Stimulated activated CD4-positive, alpha-beta T cell treated with anti-CD3 and anti-CD28 coated beads, Interleukin-2, amount 100 ng/mL, for 4 hours (primary cell): Measurements from ENCODE around the gene EHF.
A peak's percentile ranks its signal among the peaks of the same experiment; 100 is the strongest.

Experiments
- DNase-seq: peaks from one replicate; pipeline ENCODE4 v3.0.0-alpha.2; 2020; ENCODE audit warnings: low read depth

Gene EHF

DNA sequence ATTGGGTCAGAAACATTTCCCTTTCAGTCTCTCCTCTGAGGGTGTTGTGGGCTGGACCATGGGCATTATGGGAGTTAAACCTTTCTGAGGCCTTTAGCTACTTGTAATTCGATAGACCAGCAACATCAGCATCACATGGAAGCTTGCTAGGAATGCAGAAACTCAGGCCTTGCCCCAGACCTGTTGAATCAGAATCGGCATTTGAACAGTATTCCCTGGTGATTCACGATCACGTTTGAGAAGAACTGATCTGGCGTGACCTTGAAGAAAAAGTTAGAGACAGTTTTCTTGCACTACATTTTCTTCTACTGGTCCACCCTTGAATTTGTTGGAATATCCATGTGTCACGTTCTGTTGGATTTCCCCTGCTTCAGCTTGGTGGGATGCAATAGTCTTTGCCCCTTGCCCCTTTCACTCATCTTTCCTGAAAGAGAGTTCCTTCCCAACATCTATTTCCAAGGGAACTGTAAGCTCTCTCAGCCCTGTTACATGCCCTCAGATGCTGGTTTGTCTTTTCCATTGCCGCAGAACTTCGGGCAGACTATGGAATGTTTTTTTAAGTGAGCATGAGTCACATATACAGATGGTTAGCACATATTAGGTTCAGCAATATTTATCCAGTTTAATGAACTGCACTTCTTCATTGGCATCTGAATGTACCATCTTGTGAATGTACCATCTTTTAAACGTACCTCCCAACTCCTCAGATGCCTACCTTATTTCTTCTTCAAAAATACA lies 23.9 kb downstream of the EHF start:
- DNase-seq, result no peak

DNA sequence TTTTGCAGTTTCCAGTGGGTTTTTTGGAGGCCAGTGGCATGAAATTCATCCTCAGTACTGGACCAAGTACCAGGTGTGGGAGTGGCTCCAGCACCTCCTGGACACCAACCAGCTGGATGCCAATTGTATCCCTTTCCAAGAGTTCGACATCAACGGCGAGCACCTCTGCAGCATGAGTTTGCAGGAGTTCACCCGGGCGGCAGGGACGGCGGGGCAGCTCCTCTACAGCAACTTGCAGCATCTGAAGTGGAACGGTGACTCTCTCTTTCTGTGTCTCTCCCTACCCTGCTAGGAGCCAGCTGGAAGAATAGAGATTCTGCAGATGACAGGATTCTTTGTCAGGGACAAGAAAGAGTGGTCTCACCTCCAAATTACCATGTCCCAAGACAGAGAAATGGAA lies 25.5 kb downstream of the EHF start:
- no peak for DNase-seq

DNA sequence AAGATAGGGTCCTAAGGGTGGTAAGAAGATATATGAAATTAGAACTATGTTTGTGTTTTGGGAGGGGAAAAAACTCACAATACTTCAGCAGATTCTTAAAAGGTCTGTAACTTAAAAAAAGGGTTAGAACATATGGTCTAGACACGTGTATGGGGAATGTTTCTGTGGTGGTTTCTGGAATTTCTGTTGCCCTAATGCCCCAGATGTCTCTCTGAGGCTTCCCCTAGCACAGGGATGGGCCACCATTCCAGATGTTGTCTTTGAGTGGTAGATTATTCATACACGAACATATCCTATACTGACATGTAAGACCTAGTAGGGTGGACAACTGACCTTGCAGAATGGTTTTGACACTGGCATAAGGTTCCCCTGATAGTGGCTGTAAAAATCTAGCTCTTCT lies 26.2 kb downstream of the EHF start:
- no peak for DNase-seq

DNA sequence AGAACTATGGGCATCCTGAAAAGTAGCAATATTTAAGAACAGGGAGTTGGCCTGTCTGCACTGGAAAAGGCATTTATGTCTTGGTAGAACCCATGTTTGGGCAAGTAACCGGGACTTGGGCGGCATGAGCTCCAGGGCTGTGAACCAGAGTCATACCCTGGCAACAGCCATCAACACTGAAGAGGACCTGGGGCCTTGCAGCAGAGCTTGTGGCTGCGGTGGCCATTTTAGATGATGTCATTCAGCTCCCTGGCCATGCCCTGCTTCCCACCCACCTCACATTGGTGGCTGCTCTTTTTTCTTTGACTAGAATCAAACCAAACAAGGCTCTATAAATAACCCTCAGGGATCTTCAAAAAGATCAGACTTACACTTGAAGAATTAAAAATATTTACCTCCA lies 26.6 kb downstream of the EHF start:
- DNase-seq, result no peak

DNA sequence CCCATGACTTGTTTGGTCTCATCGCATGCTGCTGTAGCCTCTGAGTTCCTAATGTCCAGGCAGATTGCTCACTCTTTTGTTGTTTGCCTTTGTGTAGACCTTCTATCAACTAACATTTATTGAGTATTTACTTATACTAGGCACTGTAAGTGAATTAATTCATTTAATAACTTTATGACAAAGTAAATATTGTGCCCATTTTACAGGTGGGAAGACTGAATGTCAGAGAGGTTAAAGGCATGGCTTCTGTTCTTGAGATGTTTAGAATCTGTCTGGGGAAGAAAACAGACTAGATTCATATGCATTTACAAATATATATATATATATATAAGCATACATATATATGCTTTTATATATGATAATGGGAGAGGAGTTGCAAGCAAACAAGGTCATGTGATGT lies 27.1 kb downstream of the EHF start:
- no peak for DNase-seq

DNA sequence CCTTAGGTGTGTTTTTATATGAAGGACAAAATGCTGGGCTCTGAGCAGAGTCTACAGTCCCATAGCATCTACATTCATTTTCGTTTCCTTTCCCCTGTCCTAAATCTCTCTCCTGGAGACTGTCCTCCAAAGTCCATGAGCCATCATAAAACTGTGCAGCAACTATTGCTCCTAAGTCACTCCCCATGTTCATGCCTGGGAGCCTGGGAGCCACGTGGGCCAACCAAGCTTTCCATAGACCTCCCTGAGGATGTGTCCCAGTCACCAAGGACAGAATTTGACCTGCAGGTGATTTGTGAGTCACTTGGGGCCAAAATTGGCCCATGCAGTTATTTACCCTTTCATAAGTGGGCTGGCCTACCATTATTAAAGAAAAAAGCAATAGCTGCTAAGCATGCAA lies 28.7 kb downstream of the EHF start:
- DNase-seq, result no peak

DNA sequence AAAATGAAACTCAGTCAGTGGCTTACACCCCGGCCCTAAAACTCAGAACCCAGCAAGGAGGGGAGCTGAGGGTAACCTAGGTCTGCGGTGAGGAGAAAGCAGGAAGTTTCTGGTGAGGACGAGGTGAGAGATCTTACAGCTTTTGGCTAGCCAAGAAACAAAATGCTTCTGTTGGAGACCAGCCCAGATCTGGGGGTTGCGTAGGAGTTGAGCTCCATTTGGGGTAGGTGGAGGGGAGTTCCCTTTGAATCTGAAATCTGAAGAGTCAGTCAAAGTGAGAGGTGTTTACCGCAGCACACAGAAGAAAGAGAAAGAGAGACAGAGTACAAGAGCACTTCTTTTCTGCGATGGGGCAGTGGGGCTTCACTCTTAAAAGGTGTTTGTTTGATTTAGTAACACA lies 29.6 kb downstream of the EHF start:
- DNase-seq, result peak; percentile 69

DNA sequence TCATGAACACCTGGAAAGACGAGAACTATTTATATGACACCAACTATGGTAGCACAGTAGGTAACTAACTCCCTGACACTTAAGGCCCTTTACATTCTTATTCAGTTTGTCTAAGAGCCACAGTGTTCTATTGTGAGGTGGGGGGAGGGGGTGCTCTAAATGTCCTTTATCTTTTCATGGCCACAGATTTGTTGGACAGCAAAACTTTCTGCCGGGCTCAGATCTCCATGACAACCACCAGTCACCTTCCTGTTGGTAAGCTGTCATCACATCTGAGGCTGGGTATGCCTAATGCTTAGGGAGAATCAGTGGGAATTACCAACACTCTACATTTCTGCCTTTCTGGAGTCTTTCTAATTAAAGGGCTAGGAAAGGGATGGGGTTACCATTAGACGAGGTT lies 30.7 kb downstream of the EHF start:
- DNase-seq, result no peak

DNA sequence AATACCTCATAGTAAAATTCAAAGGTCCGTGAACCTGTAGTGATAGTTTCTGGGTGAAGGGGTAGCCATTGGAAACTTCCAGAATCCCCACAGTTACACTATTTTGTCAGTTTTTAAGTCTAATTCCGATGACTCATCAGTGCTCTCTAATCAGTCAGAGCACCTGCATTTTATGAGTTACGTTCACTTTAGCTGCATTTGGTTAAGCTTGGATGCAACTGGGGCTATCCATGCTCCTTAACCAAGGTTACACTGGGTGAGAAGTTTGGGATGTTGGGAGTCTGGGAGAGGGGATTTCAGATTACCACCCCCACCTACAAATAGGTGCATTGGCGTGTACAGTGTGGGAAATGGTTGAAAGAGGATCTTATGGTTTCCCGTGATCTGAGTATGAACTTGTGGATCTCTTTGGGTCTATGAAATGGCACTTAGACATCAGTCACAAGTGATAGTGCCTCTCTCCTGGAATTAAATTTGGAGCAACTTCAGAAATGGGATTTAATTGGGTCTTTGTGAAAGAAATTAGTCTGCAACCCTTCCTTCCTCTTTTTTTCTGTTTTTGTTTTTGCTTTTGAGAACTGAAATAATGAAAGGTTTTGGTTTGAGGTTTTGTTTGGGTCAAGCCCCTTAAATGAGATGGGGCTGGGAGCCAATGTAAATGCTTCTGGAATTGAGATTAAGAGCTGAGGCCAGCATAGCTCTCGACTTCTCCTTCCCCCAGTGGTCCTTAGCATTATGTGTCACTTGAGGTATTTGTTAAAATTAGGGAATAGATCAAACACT lies 31.5 kb downstream of the EHF start:
- DNase-seq, result no peak

DNA sequence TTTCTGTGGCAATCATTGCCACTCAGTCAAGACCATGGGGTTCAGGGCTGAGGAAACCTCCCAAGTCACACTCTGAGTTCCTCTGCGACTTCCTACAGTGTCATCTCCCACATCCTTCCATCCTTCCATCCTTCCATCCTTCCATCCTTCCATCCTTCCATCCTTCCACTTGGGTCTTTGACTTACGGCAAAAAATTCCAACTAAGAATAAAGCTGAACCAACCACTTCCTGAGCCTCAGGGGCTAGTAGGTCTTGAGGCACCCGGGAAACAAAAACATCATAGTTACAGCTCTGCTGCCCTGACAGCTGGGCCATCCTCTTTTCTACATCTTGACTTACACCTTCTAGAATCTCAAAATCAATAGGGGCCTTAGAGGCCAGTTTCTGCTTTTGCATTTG lies 32.1 kb downstream of the EHF start:
- DNase-seq, result no peak

DNA sequence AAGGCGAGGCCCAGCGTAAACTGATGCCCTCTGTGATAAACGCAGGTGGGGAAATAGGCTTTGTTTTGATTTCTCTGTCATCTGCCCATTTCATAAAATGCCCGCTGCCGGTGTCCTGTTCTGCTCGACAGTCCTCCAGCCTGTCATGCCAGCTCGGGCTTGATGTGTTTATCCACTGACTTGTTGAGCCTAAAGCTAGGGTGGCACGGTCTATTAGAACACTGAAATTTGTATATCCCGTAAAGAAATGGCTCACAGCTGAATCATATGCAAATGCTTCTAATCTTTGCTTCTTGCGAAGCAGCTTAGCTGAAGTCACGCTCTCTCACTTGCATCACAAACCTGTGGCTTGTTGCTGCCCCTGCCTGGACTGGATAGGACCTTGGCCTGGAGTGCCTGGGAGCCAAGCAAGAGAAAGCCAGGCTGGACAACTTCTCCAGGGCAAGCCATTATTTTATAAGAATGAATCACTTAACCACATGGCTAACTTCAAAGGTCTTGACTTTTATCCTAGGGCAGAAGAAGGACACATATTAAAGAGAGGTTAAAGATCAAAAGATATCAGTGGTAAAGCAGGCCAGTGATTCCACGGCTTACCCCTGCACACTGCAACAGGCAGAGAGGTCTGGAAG lies 33.1 kb downstream of the EHF start:
- no peak for DNase-seq

DNA sequence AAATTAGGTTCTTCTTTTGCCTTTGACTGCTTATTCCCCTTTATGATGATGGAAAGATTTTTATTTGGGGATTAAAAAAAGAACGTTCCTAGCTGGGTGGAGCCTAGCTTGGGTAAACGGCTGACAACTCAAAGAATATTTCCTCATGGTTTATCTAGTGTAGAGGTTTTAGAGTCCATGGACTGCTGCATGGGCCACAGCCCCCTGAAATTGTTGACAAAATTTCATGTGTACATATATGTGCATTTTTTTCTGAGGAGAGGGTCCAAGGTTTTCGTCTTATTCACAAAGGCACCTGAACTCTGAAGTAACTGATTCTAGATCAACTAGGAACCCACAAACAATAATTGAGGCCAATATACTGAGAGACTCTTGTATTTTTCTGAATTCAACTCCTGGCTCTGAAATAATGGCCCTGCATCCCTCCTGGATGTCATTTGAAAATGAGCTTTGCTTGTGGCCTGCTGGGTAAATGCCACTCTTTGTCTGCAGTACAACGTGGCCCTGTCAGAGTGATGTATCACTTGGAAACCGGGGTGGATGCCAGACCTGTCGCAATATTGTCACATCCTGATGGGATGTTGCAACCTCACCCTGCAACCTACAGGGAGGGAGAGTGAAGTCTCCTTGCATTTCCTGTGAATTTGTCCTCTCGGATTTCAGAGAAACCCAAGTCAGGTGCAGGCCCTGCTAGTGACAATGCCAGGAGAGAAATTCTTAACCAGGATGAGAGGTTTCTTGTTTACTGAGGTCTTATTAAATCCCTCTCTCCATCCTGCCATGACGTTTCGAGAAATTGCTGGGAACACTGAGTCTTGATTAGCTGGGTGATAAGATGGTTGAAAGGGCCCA lies 33.8 kb downstream of the EHF start:
- DNase-seq, result no peak

DNA sequence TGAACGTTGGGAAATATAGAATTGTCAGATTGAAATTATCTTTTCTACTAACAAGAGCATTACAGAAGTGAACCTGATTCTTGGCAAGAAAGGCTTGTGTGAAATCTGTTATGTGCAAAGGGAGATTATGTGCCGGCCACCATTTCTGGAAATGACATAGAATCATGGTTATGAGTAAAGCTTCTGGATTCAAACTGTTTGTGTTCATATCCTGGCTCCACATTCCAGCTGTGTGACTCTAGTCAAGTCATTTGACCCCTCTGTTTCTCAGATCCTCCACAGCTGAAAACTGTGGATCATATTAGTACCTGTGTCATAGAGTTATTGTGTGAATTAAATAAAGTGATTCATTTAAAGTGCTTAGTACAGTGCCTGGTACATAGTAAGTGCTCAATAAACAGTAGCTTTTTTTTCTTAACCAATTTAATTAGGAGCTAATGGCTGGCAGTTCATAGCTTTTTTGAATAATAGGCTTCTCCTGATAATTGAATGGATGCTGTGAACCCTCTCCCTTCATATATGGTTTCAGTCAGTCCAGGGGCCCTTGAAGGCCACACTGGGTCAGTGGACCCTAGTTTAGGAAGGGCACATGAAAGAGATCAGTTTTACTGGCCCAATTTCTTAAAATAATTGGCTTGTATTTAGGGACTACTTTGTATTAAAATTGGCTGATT lies 34.6 kb downstream of the EHF start:
- DNase-seq, result no peak

DNA sequence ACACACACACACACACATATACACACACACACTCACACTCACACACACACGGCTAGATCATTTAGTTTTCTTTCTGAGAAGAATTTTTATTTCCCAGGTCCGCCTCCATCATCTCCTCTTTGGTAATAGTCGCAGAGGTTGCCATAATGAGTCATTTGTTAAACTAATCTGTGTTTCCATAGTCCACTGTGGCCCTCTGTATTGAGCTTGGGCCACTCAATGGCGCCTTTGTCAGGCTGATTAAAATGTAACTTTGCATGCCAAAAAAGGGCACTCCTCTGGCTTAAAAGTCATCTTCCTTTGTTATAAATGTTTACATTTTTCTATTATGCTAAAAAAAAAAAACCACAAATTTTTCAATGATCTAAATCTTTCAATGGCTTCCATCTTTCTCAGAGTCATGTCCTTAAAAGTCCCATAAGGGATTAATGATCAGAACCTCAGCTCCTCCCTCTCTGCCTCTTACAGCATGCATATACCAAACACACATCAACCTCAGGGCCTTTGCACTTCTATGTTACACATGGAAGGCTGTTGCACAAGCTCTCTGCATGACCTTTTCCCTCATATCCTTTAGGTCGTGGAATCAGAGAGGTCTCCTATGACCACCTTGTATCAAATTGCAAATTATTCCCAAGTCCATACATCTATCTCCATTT lies 35.3 kb downstream of the EHF start:
- no peak for DNase-seq

DNA sequence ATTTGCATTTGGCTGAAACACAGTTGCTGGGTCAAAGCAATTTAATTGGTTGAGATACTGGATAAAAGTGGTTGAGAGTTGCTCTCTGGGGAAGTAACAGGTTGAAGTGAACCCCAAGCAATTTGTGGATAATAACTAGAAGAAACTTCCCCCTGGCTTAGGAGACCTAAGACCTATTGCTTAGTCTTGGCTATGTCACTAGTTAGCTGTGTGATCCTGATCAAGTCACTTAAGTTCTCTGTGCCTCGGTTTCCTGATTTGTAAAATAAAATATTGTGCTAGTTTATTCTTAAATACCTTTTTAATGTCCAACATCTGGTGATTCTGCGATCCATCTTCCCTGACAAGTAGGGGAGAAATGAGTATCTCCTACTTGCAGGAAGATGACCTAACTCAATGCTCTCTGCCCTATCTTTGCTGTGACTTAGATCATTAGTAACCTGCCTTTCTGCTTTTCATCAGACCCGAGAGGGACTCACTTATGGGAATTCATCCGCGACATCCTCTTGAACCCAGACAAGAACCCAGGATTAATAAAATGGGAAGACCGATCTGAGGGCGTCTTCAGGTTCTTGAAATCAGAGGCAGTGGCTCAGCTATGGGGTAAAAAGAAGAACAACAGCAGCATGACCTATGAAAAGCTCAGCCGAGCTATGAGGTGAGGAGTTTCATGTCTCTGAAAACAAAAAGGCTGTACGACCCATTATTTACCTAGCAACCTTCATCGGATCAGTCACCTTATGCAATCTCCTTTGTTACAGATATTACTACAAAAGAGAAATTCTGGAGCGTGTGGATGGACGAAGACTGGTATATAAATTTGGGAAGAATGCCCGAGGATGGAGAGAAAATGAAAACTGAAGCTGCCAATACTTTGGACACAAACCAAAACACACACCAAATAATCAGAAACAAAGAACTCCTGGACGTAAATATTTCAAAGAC lies 37.5 kb downstream of the EHF start:
- no peak for DNase-seq

DNA sequence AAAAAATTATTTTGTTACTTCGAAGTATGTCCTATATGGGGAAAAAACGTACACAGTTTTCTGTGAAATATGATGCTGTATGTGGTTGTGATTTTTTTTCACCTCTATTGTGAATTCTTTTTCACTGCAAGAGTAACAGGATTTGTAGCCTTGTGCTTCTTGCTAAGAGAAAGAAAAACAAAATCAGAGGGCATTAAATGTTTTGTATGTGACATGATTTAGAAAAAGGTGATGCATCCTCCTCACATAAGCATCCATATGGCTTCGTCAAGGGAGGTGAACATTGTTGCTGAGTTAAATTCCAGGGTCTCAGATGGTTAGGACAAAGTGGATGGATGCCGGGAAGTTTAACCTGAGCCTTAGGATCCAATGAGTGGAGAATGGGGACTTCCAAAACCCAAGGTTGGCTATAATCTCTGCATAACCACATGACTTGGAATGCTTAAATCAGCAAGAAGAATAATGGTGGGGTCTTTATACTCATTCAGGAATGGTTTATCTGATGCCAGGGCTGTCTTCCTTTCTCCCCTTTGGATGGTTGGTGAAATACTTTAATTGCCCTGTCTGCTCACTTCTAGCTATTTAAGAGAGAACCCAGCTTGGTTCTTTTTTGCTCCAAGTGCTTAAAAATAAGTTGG lies 38.3 kb downstream of the EHF start:
- DNase-seq, result no peak

DNA sequence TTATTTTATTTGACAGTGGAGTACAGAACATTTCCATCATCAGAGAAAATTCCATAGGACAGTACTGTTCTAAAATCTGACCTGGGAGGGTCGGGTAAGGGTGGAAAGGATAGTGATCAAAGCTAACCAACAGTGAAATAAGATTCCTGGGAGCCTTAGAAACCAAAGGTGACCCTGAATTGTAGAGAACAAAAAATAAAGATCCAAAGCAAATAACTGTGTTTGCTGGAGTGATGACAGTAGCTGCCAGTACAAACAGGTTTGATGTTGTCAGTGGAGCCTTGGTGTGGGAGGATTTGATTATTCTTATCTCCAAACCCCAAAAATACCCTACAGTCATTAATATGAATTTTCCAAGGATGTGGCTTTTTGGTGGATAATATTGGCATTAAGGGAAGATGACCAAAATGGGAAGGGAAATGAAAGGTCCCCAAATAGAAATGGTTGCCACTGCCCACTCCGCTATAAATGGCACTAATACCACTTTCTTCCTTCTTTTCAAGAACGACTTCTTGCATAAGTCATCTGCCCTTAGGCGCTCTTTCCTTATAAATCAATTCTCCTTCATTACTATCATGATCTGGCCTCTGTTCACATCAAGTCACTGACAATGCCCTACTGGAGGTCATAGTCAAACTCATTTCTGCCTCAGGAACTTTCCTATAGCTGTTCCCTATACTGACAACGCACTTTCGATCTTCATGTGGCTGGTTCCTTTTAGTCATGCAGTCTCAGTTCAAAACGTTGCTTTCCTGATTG lies 44.4 kb downstream of the EHF start:
- DNase-seq, result no peak

DNA sequence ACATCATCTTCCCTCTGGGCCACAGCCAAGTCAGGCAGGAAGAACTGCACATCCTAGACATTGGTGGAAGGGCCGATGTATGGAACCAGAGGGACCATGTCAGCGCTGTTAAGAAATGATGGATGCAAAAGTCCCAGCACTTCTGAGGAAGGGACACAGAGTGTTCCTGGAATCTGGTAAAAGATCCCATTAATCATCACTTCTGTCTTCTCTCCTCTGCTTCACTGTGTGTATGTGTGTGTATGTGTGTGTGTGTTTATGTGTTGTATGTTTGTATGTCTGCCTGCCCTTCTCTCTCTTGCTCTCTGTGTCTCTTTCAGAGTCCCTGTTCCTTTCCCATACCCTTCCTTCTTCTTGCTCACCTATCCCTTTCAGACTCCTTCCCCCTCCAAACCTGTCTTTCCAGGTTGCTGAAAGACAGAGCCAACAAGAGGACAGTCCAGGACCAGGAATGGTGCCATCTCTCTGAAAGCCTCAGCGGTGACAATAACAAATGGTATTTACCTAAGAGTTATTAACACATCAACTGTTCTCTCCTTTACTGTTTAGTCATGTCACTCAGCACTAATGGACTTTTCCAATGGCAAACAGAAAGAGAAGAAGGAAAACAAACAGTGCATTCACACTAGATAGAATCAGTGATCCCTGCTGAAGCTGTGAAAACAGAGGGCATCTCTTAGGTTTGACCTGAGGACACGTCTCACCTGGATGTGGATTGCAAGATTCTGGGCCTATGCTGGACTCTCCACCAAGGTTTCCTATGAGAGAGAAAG lies 47.1 kb downstream of the EHF start:
- no peak for DNase-seq
